ENCODE data around the gene CFAP97D2. TPM values are rescaled to one million over a fixed set of nuclear protein-coding genes. Genes with fewer than 3 reads are reported as not detected.
"Not testable (repeated sequence)": the region's sequence is repeated elsewhere in the genome, so short reads cannot be mapped to it uniquely, and the experiment has no call there.

Gene CFAP97D2
- total RNA-seq, 1 donor from 2014 or later = not detected

- H3K9me3 ChIP-seq = peaks cover 0 to 13% of the 10 kb centered on the region in 2 donors
- TF ChIP-seq CTCF (IDR thresholded peaks at IDR 0.05) = no peak
- intact Hi-C loops (cut with DNase I) = no loop called here
- DNase-seq (ENCODE audit: low spot score in 2 of 2) = peak in 1 of 2 donors; percentile 25
- no peaks in the 10 kb centered on the region for H3K4me1 ChIP-seq
- no peaks in the 10 kb centered on the region for H3K27me3 ChIP-seq
- no peak overlapping the region for H3K27ac ChIP-seq
- no peaks in the 10 kb centered on the region for H3K36me3 ChIP-seq
- H3K4me3 ChIP-seq = no peak overlapping the region
These were observed 4.5 kb upstream of the CFAP97D2 start for GRCh38 chr13:114174529-114174961.

GRCh38 chr13:114176359-114176902 is 2.6 kb upstream of the CFAP97D2 start:
- DNase-seq (ENCODE audit: low spot score in 2 of 2) = peak in 1 of 2 donors; percentile 8
- H3K27me3 ChIP-seq; intact Hi-C loops (cut with DNase I); H3K36me3 ChIP-seq; H3K27ac ChIP-seq; H3K4me1 ChIP-seq; H3K4me3 ChIP-seq: not testable (repeated sequence)
- peaks cover 0 to 13% of the 10 kb centered on the region in 2 donors for H3K9me3 ChIP-seq

DNA sequence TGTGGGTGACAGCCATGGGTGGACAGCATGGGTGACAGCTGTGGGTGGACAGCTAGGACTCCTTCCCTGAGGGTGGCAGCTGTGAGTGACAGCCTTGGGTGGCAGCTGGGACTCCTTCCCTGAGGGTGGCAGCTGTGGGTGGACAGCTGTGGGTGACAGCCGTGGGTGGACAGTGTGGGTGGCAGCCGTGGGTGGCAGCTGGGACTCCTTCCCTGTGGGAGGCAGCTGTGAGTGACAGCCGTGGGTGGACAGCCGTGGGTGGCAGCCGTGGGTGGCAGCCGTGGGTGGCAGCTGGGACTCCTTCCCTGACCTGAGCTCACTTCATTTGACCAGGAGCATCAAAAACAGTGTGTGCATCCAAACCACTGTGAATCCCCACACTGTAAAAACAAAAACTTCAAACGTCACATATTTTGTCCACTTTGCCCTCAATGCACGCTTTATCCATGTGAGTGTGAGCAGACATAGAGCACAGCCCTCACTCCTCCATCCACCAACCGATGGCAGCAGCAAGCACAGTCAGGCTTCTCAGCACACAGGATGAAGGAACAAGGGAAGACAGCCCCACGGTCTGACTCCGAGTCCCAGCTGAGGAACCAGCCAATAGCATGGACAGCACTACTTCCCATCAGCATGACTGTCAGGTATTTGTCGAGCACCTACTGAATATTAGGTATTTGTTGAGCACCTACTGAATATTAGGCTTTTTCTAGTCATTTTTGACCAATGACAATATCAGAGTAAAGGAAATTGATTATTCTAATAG is 1.6 kb upstream of the CFAP97D2 start:
- peaks cover 0 to 13% of the 10 kb centered on the region in 2 donors for H3K9me3 ChIP-seq

GRCh38 chr13:114185182-114185971 is 6.3 kb downstream of the CFAP97D2 start:
- Histone ChIP-seq H3K36me3 (no peaks in the 10 kb centered on the region), H3K4me1 (no peaks in the 10 kb centered on the region), H3K27me3 (no peaks in the 10 kb centered on the region), H3K4me3 (no peak overlapping the region), H3K9me3 (no peaks in the 10 kb centered on the region), H3K27ac (no peak overlapping the region)
- no peak for DNase-seq (ENCODE audit: low spot score in 2 of 2)
- intact Hi-C loops (cut with DNase I) = no loop called here
- no peak for TF ChIP-seq CTCF (IDR thresholded peaks at IDR 0.05)

More for the DNA sequence above, 1.6 kb upstream of the CFAP97D2 start:
- Histone ChIP-seq H3K4me1 (no peaks in the 10 kb centered on the region), H3K36me3 (no peaks in the 10 kb centered on the region), H3K27me3 (no peaks in the 10 kb centered on the region), H3K27ac (no peak overlapping the region), H3K4me3 (no peak overlapping the region)
- intact Hi-C loops (cut with DNase I) = no loop called here
- TF ChIP-seq CTCF (IDR thresholded peaks at IDR 0.05) = no peak
- DNase-seq (ENCODE audit: low spot score in 2 of 2) = peak in 1 of 2 donors; percentile 35

GRCh38 chr13:114194853-114195252 is 15.8 kb downstream of the CFAP97D2 start:
- H3K4me1 ChIP-seq = no peaks in the 10 kb centered on the region
- TF ChIP-seq CTCF (IDR thresholded peaks at IDR 0.05) = no peak
- H3K27ac ChIP-seq = no peak overlapping the region
- no peaks in the 10 kb centered on the region for H3K27me3 ChIP-seq
- no peaks in the 10 kb centered on the region for H3K36me3 ChIP-seq
- H3K4me3 ChIP-seq = no peak overlapping the region
- DNase-seq (ENCODE audit: low spot score in 2 of 2) = no peak
- intact Hi-C loops (cut with DNase I) = no loop called here
- H3K9me3 ChIP-seq = peaks cover 0 to 10% of the 10 kb centered on the region in 2 donors

GRCh38 chr13:114196629-114197028 is 17.6 kb downstream of the CFAP97D2 start:
- intact Hi-C loops (cut with DNase I) = no loop called here
- Histone ChIP-seq H3K27me3 (no peaks in the 10 kb centered on the region), H3K4me1 (peaks cover 0 to 3% of the 10 kb centered on the region in 2 donors), H3K9me3 (peaks cover 0 to 10% of the 10 kb centered on the region in 2 donors), H3K27ac (no peak overlapping the region), H3K36me3 (no peaks in the 10 kb centered on the region), H3K4me3 (no peak overlapping the region)
- no peak for TF ChIP-seq CTCF (IDR thresholded peaks at IDR 0.05)
- no peak for DNase-seq (ENCODE audit: low spot score in 2 of 2)

Data from ascending aorta (tissue), 2 donors.